Measurements from ENCODE around the gene KCNMB2. TPM values are rescaled to one million over a fixed set of nuclear protein-coding genes. Genes with fewer than 3 reads are reported as not detected.
"Not testable (repeated sequence)": the region's sequence is repeated elsewhere in the genome, so short reads cannot be mapped to it uniquely, and the experiment has no call there.

Gene KCNMB2
- polyA plus RNA-seq, 1 donor, result 13.1 TPM

- DNase-seq (ENCODE audit: low read depth), result not testable (repeated sequence)
These were observed 323.7 kb downstream of the KCNMB2 start for GRCh38 chr3:178859900-178860436.

- DNase-seq (ENCODE audit: low read depth), result no peak
These were observed 332.4 kb downstream of the KCNMB2 start for GRCh38 chr3:178868681-178869080.

- DNase-seq (ENCODE audit: low read depth), result no peak
These were observed 333.8 kb downstream of the KCNMB2 start for GRCh38 chr3:178870085-178870484.

- DNase-seq (ENCODE audit: low read depth), result no peak
These were observed 338.9 kb downstream of the KCNMB2 start for GRCh38 chr3:178875157-178875556.

- DNase-seq (ENCODE audit: low read depth), result no peak
These were observed 339.6 kb downstream of the KCNMB2 start for GRCh38 chr3:178875836-178876235.

GRCh38 chr3:178880274-178880673, 344.0 kb downstream of the KCNMB2 start:
- no peak for DNase-seq (ENCODE audit: low read depth)
